ENCODE results near the gene NR1I2.

The NR1I2 gene

GRCh38 chr3:119819806-119820205, 37.9 kb downstream of the NR1I2 start:
- no peak for DNase-seq (ENCODE audit: low read depth)

DNA sequence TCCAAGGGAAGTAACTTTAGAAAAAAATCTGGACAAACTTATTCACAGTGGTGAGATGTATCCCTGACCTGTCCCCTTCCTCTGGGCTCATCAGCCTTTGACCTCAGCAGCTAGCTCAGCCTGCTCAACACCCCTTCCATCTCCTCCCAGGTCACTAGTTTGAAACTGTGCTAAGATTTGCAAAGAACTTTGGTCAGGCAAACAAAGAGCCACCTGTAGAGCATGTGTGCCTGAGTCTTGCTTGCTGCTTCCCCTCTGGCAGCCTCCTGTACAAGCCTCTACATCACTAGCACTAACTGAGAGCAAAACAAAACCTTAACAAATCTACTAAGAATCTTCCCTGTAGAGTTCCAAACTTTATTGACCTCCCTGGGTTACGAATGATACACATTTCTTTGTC, 43.9 kb downstream of the NR1I2 start:
- DNase-seq (ENCODE audit: low read depth) = no peak

GRCh38 chr3:119826711-119827608, 45.1 kb downstream of the NR1I2 start:
- DNase-seq (ENCODE audit: low read depth) = no peak

GRCh38 chr3:119829420-119829819, 47.5 kb downstream of the NR1I2 start:
- DNase-seq (ENCODE audit: low read depth) = no peak

GRCh38 chr3:119831022-119831421, 49.1 kb downstream of the NR1I2 start:
- DNase-seq (ENCODE audit: low read depth) = no peak

GRCh38 chr3:119831941-119832371, 50.1 kb downstream of the NR1I2 start:
- DNase-seq (ENCODE audit: low read depth) = no peak

- no peak for DNase-seq (ENCODE audit: low read depth)
Measured at GRCh38 chr3:119834754-119835370, 53.0 kb downstream of the NR1I2 start.

DNA sequence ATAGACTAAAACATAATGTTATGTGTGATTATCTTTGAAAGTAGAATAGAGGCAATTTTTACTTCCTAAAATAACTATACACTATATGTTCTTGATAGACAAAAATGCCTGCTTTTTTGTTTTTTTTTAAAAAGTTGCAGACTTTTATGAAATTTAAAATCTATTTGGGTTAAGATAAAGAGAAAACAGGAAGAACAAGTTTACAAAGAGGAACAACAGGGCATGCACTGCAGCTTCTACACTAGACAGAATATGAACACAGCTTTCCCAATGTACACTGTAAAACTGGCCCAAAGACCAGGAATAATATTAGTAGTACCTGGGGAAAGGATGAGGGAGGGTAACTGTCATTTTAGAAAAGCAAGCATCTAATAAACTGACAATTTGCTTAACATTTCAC, 53.7 kb downstream of the NR1I2 start:
- no peak for DNase-seq (ENCODE audit: low read depth)

- no peak for DNase-seq (ENCODE audit: low read depth)
Measured at GRCh38 chr3:119841808-119842471, 60.0 kb downstream of the NR1I2 start.

DNA sequence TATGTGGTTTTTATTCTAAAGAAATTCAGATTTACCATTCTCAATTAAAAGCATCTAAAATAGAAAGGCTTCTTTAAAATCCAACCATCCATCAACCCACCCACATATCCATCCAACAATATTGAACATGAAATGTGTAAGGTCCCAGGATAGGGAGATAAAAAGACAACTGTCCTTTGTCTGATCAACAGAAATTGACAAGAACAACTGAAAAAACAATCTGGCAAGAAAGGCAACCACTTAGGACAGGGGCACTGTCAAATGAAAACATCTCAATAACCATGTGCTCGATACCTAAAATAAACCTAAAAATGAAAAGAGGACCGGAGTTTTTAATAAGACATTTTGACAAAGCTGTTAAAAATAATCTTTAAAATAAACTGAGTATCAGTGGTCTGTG, 67.2 kb downstream of the NR1I2 start:
- no peak for DNase-seq (ENCODE audit: low read depth)

GRCh38 chr3:119856695-119857094, 74.8 kb downstream of the NR1I2 start:
- no peak for DNase-seq (ENCODE audit: low read depth)

GRCh38 chr3:119858957-119859356, 77.1 kb downstream of the NR1I2 start:
- DNase-seq (ENCODE audit: low read depth) = no peak

DNA sequence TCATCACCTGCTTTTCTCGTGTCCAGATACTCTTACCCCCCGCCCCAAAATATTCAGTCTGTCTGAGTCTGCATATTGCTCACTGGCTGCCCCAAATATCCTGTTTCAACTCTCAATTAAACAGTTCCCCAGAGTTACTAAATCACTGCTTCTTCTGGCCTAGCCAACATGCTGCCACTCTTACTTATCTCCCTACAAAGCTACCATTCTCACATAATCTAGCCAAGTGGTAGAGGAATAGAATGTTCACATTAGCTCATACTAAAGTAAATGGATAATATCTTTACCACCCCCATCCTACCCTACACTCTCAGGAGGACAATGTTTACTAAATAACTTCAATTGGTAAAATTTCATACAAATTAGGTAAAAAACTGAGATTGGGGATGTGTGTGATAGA, 77.8 kb downstream of the NR1I2 start:
- DNase-seq (ENCODE audit: low read depth) = no peak

DNA sequence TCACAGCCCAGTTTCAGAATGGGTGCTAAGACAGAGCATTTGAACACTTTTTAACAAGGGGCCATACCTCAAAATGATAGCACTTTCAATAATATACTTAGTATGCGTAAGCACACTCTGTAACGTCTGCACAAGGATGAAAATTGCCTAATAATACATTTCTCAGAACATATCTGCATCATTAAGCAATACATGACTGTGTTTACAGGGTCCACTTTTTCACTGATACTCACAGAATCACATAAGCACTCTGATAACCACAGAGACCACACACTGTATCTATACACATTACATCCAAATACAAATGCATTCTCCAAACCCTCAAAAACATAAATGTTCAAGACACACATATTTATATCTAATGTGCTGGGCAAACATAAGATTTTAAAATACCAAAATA, 79.8 kb downstream of the NR1I2 start:
- DNase-seq (ENCODE audit: low read depth) = no peak

GRCh38 chr3:119862616-119863015, 80.7 kb downstream of the NR1I2 start:
- DNase-seq (ENCODE audit: low read depth) = no peak

GRCh38 chr3:119864476-119864875, 82.6 kb downstream of the NR1I2 start:
- no peak for DNase-seq (ENCODE audit: low read depth)
